IMR-90 (cell line): ENCODE results near the gene HOXB7. TPM values are rescaled to one million over a fixed set of nuclear protein-coding genes. Genes with fewer than 3 reads are reported as not detected.

Experiments
- ATAC-seq: fragments of 200-7000 bp; cut with Tn5 transposase; 2 replicates; pipeline ENCODE4 v1.9.1; 2020; ENCODE audit warnings: low read depth, mild to moderate bottlenecking, moderate library complexity
- BruUV-seq: library from RNA; stranded (reverse); fragments of 400-500 nt; replicated peaks from 2 replicates; lab custom pipeline; 2021; lab: Mats Ljungman, UMichigan
- CTCF ChIA-PET: fragments of 300-600 bp; formaldehyde crosslinking; extraction: SDS; loops from one replicate; lab custom pipeline; 2021; ENCODE audit warnings: antibody characterized with exemption; lab: Yijun Ruan, JAX
- POLR2A ChIA-PET: fragments of 300-600 bp; sonication (Branson Sonifier 250); formaldehyde crosslinking; loops from one replicate; lab custom pipeline; 2022; ENCODE audit warnings: antibody characterized with exemption; ENCODE audit not compliant: unreplicated experiment; lab: Charles Lee
- DNase-seq: peaks from one replicate; pipeline ENCODE4 v3.0.0; 2013
- H2AFZ ChIP-seq: replicated peaks from 2 replicates; pipeline ENCODE3; 2013; ENCODE audit warnings: low read length, mild to moderate bottlenecking; ENCODE audit not compliant: poor library complexity
- H2AK5ac ChIP-seq: 2 replicates; pipeline ENCODE4 v1.6.1; 2013; ENCODE audit warnings: low read depth, low read length, inconsistent platforms
- H2AK9ac ChIP-seq: replicated peaks from 2 replicates; pipeline ENCODE3; 2013; ENCODE audit warnings: mild to moderate bottlenecking, low read depth, low read length, moderate library complexity; ENCODE audit not compliant: poor library complexity
- H2BK120ac ChIP-seq: 2 replicates; pipeline ENCODE4 v1.6.1; 2013; ENCODE audit warnings: low read depth, low read length, inconsistent platforms
- H2BK15ac ChIP-seq: 3 replicates; pipeline ENCODE4 v1.6.1; 2013; ENCODE audit warnings: low read depth, low read length, inconsistent platforms
- H2BK20ac ChIP-seq: 2 replicates; pipeline ENCODE4 v1.6.1; 2013; ENCODE audit warnings: low read depth, mild to moderate bottlenecking, inconsistent platforms, low read length, moderate library complexity
- H2BK5ac ChIP-seq: 2 replicates; pipeline ENCODE4 v1.6.1; 2013; ENCODE audit warnings: mild to moderate bottlenecking, low read depth, low read length, inconsistent platforms; ENCODE audit not compliant: poor library complexity, severe bottlenecking
- H3K14ac ChIP-seq: replicated peaks from 2 replicates; pipeline ENCODE4 v1.6.1; 2013; ENCODE audit warnings: low read depth, low read length, inconsistent platforms
- H3K18ac ChIP-seq: 2 replicates; pipeline ENCODE4 v1.6.1; 2013; ENCODE audit warnings: low read depth, low read length, control low read depth
- H3K23ac ChIP-seq: 2 replicates; pipeline ENCODE4 v1.6.1; 2013; ENCODE audit warnings: low read depth, low read length, inconsistent platforms
- H3K27ac ChIP-seq: 2 replicates; pipeline ENCODE4 v1.5.1; 2013; ENCODE audit warnings: mild to moderate bottlenecking, control low read depth, low read length; ENCODE audit not compliant: insufficient read depth
- H3K27me3 ChIP-seq: 2 replicates; pipeline ENCODE4 v1.6.1; 2013; ENCODE audit warnings: low read length; ENCODE audit not compliant: control insufficient read depth, insufficient read depth
- H3K36me3 ChIP-seq: 2 replicates; pipeline ENCODE4 v1.6.1; 2013; ENCODE audit warnings: low read length, mixed read lengths; ENCODE audit not compliant: control insufficient read depth, insufficient read depth
- H3K4ac ChIP-seq: 2 replicates; pipeline ENCODE4 v1.6.1; 2013; ENCODE audit warnings: low read depth, low read length, inconsistent platforms
- H3K4me1 ChIP-seq: 2 replicates; pipeline ENCODE4 v1.6.1; 2013; ENCODE audit warnings: low read length, mixed read lengths; ENCODE audit not compliant: control insufficient read depth, insufficient read depth
- H3K4me2 ChIP-seq: 2 replicates; pipeline ENCODE4 v1.6.1; 2013; ENCODE audit warnings: low read depth, mild to moderate bottlenecking, control low read depth, low read length, moderate library complexity
- H3K4me3 ChIP-seq: 2 replicates; pipeline ENCODE4 v1.5.1; 2013; ENCODE audit warnings: low read depth, mild to moderate bottlenecking, control low read depth, low read length, moderate library complexity; ENCODE audit not compliant: insufficient read depth
- H3K56ac ChIP-seq: 2 replicates; pipeline ENCODE4 v1.6.1; 2013; ENCODE audit warnings: low read length, inconsistent platforms; ENCODE audit not compliant: insufficient read depth; ENCODE audit errors: extremely low read depth
- H3K79me1 ChIP-seq, 2 experiments: 2 replicates each; pipeline ENCODE4 v1.6.1; 2013; ENCODE audit warnings: low read length in 2 of 2, inconsistent platforms in 1 of 2, low read depth in 1 of 2
- H3K9ac ChIP-seq: 2 replicates; pipeline ENCODE4 v1.6.1; 2013; ENCODE audit warnings: low read depth, low read length, control low read depth
- H3K9me1 ChIP-seq: 2 replicates; pipeline ENCODE4 v1.6.1; 2013; ENCODE audit warnings: low read length, inconsistent platforms; ENCODE audit not compliant: insufficient read depth
- H3K9me3 ChIP-seq: 2 replicates; pipeline ENCODE4 v1.6.1; 2013; ENCODE audit warnings: low read length; ENCODE audit not compliant: control insufficient read depth, insufficient read depth
- H4K20me1 ChIP-seq: 2 replicates; pipeline ENCODE4 v1.6.1; 2013; ENCODE audit warnings: low read length, inconsistent platforms; ENCODE audit not compliant: insufficient read depth
- H4K5ac ChIP-seq: 2 replicates; pipeline ENCODE4 v1.6.1; 2013; ENCODE audit warnings: mild to moderate bottlenecking, low read depth, low read length, control low read depth
- H4K8ac ChIP-seq, 2 experiments: 2 replicates each; pipeline ENCODE4 v1.6.1; 2013; ENCODE audit warnings: low read depth in 2 of 2, low read length in 2 of 2, control low read depth in 1 of 2, inconsistent platforms in 1 of 2
- H4K91ac ChIP-seq: 2 replicates; pipeline ENCODE4 v1.6.1; 2013; ENCODE audit warnings: low read depth, low read length, inconsistent platforms; ENCODE audit not compliant: insufficient read depth
- BHLHE40 ChIP-seq: fragments of 150-350 bp; IDR thresholded peaks from 2 replicates; pipeline ENCODE4 v1.6.1; 2016; ENCODE audit warnings: mild to moderate bottlenecking, low read depth, low read length
- CEBPB ChIP-seq: IDR thresholded peaks from 2 replicates; pipeline ENCODE4 v1.6.1; 2012; ENCODE audit warnings: low read depth, low read length, improper control_type of control experiment
- CHD1 ChIP-seq: IDR thresholded peaks from 2 replicates; pipeline ENCODE4 v1.6.1; 2012; ENCODE audit warnings: low read depth, low read length, improper control_type of control experiment
- CTCF ChIP-seq: conservative IDR thresholded peaks from 2 replicates; pipeline ENCODE4 v1.5.1; 2012; ENCODE audit warnings: mild to moderate bottlenecking, low read depth, low read length, improper control_type of control experiment
- ELK1 ChIP-seq: fragments of 150-350 bp; IDR thresholded peaks from 2 replicates; pipeline ENCODE4 v1.6.1; 2016; ENCODE audit warnings: low read depth, mild to moderate bottlenecking, low read length, moderate library complexity, borderline replicate concordance
- FOS ChIP-seq: fragments of 150-350 bp; IDR thresholded peaks from 2 replicates; pipeline ENCODE4 v1.6.1; 2016; ENCODE audit warnings: low read depth, low read length
- MAFK ChIP-seq: IDR thresholded peaks from 2 replicates; pipeline ENCODE4 v1.6.1; 2012; ENCODE audit warnings: low read depth, low read length, improper control_type of control experiment
- MAZ ChIP-seq: IDR thresholded peaks from 2 replicates; pipeline ENCODE4 v1.6.1; 2012; ENCODE audit warnings: low read depth, mild to moderate bottlenecking, low read length, improper control_type of control experiment, moderate library complexity, borderline replicate concordance
- MXI1 ChIP-seq: IDR thresholded peaks from 2 replicates; pipeline ENCODE4 v1.6.1; 2012; ENCODE audit warnings: low read depth, mild to moderate bottlenecking, low read length, moderate library complexity, borderline replicate concordance
- POLR2A ChIP-seq: IDR thresholded peaks from 2 replicates; pipeline ENCODE4 v1.6.1; 2012; ENCODE audit warnings: mild to moderate bottlenecking, low read depth, low read length
- RAD21 ChIP-seq: IDR thresholded peaks from 2 replicates; pipeline ENCODE4 v1.6.1; 2012; ENCODE audit warnings: low read length, improper control_type of control experiment
- RCOR1 ChIP-seq: IDR thresholded peaks from 2 replicates; pipeline ENCODE4 v1.6.1; 2012; ENCODE audit warnings: mild to moderate bottlenecking, low read length, improper control_type of control experiment; ENCODE audit not compliant: insufficient replicate concordance
- RFX5 ChIP-seq: IDR thresholded peaks from 2 replicates; pipeline ENCODE4 v1.8.0; 2012; ENCODE audit warnings: low read depth, mild to moderate bottlenecking, low read length, moderate library complexity
- USF2 ChIP-seq: fragments of 150-350 bp; IDR thresholded peaks from 2 replicates; pipeline ENCODE4 v1.6.1; 2017; ENCODE audit warnings: mild to moderate bottlenecking, antibody characterized with exemption, low read length, low read depth
- WGBS, 2 experiments: methylation state at CpG; one replicate each; pipeline versions ENCODE4 v1.1.5 to v1.1.7; 2013; ENCODE audit warnings: missing lambda C conversion rate in 2 of 2; ENCODE audit not compliant: insufficient read length in 1 of 2; ENCODE audit errors: extremely low coverage in 2 of 2; 5-methylcytosine and 5-hydroxymethylcytosine counted together
- dilution Hi-C: fragments of 300-500 bp; cut with HindIII; formaldehyde crosslinking; loops from one replicate; pipeline ENCODE4 v1.14.3; 2018; ENCODE audit warnings: low sequenced_read_pairs; ENCODE audit not compliant: unreplicated experiment
- in situ Hi-C: fragments of 300-500 bp; cut with MboI; formaldehyde crosslinking; loops from 3 replicates; pipeline ENCODE4 v1.14.3; 2019; ENCODE audit warnings: low sequenced_read_pairs, inconsistent platforms, mixed read lengths
- intact Hi-C: fragments of 100-400 bp; cut with micrococcal nuclease; formaldehyde crosslinking; loops from 2 replicates; pipeline ENCODE4 v1.10.0; 2022
- polyA plus RNA-seq, 3 experiments: library from polyadenylated mRNA; depleted of rRNA; stranded (reverse); fragments of >200 nt; gene quantifications; 2 replicates each; pipeline ENCODE4 v1.2.3, GENCODE V29; 2012; ENCODE audit warnings: low replicate concordance in 1 of 3
- total RNA-seq: library from RNA; depleted of rRNA; stranded (reverse); fragments of >200 nt; gene quantifications from 2 replicates; pipeline ENCODE4 v1.2.3, GENCODE V29; 2012

The HOXB7 gene
- total and polyA plus RNA-seq, 2 of the 4 experiments (the other 2 are of a cell fraction) = 1.8 to 6.7 TPM

GRCh38 chr17:48579760-48580554 is 30.9 kb downstream of the HOXB7 start:
- TF ChIP-seq RCOR1 (no peak), POLR2A (no peak), RFX5 (no peak), FOS (no peak), MXI1 (no peak), CEBPB (no peak), MAFK (no peak), ELK1 (no peak), RAD21 (no peak), BHLHE40 (no peak), CHD1 (no peak), USF2 (no peak), MAZ (no peak), CTCF (no peak)
- H3K36me3 ChIP-seq = peaks cover 29% of the 10 kb centered on the region
- H4K8ac ChIP-seq = peak overlapping the region; percentile 89 to 94
- H2BK5ac ChIP-seq = peak overlapping the region; percentile 99
- dilution Hi-C loops (no loop called here), in situ Hi-C loops (no loop called here), intact Hi-C loops (no loop called here)
- H4K5ac ChIP-seq = peak overlapping the region; percentile 86
- peak overlapping the region; percentile 63; the same call in 2 of the 3 replicates for H2BK15ac ChIP-seq
- ChIA-PET CTCF (interaction anchor here (0.6 kb wide), 1 partner anchor 228 kb away, joined by 7 read pairs; no protein-coding TSS in a partner anchor), POLR2A (interaction anchor here (0.5 to 1.2 kb wide), 5 partner anchors 11 to 437 kb away, joined by 3 to 9 read pairs (median 3); no protein-coding TSS in a partner anchor)
- peak overlapping the region; percentile 96 for H4K91ac ChIP-seq
- H3K4ac ChIP-seq = peak overlapping the region; percentile 99
- no peaks in the 10 kb centered on the region for H3K27me3 ChIP-seq
- H2BK120ac ChIP-seq = peak overlapping the region; percentile 93
- H2AK5ac ChIP-seq = 0 out of 2 replicates have a peak overlapping the region, but pooled peaks have one; percentile 68
- no CpG with 5 or more reads among the region's 26 CpGs for WGBS, 2 experiments
- peak overlapping the region; percentile 96 for H3K18ac ChIP-seq
- peak overlapping the region; percentile 97 for H3K14ac ChIP-seq
- peaks cover 5% of the 10 kb centered on the region for H4K20me1 ChIP-seq
- H3K23ac ChIP-seq = peak overlapping the region; percentile 100
- peak overlapping the region; percentile 91 for H2AK9ac ChIP-seq
- no peak overlapping the region for H2AFZ ChIP-seq
- peak overlapping the region; percentile 100 for H3K9ac ChIP-seq
- peak overlapping the region; percentile 92 for H3K4me3 ChIP-seq
- ATAC-seq = no peak
- H3K27ac ChIP-seq = peak overlapping the region; percentile 100
- peak; percentile 82 for DNase-seq
- no TSS peak for BruUV-seq
- H3K9me3 ChIP-seq = no peaks in the 10 kb centered on the region
- H3K4me1 ChIP-seq = peaks cover 14% of the 10 kb centered on the region
- peak overlapping the region; percentile 93 for H3K4me2 ChIP-seq
- no peaks in the 10 kb centered on the region; the same call in 1 of the 2 replicates for H3K9me1 ChIP-seq
- peak overlapping the region; percentile 99 for H3K56ac ChIP-seq
- no peaks in the 10 kb centered on the region for H3K79me1 ChIP-seq
- peak overlapping the region; percentile 79 for H2BK20ac ChIP-seq
